Common myeloid progenitor, CD34-positive (primary cell): Measurements from ENCODE around the gene NUDCD3. TPM values are rescaled to one million over a fixed set of nuclear protein-coding genes. Genes with fewer than 3 reads are reported as not detected.

Experiments used
- CTCF ChIA-PET: fragments of 350-600 bp; sonication (Branson Sonifier 250); formaldehyde crosslinking; loops from one replicate; lab custom pipeline; 2021; ENCODE audit warnings: antibody characterized with exemption; lab: Charles Lee
- POLR2A ChIA-PET: fragments of 350-600 bp; sonication (Branson Sonifier 250); formaldehyde crosslinking; loops from one replicate; lab custom pipeline; 2021; ENCODE audit warnings: antibody characterized with exemption; lab: Charles Lee
- DNase-seq, 3 donors: peaks; one replicate each; pipeline versions ENCODE4 v3.0.0 to v3.0.0-alpha.2; 2013
- H3K27ac ChIP-seq, 2 experiments: 1 replicate in 1 of 2; 2 replicates in 1 of 2; pipeline ENCODE4 v1.7.0; 2013; ENCODE audit warnings: inconsistent platforms in 2 of 2, low read length in 2 of 2, mild to moderate bottlenecking in 2 of 2, low read depth in 1 of 2, moderate library complexity in 1 of 2; ENCODE audit not compliant: severe bottlenecking in 2 of 2, insufficient read depth in 1 of 2, poor library complexity in 1 of 2
- H3K27me3 ChIP-seq, 5 experiments: replicated peaks in 2 of 5; 1 replicate in 3 of 5; 2 replicates in 2 of 5; pipeline versions ENCODE4 v1.6.1 to v1.7.0; 2013; ENCODE audit warnings: low read length in 4 of 5, mild to moderate bottlenecking in 2 of 5, moderate library complexity in 2 of 5, inconsistent platforms in 1 of 5; ENCODE audit not compliant: insufficient read depth in 5 of 5, control insufficient read depth in 4 of 5
- H3K36me3 ChIP-seq, 4 experiments: 1 replicate in 2 of 4; 2 replicates in 2 of 4; pipeline versions ENCODE4 v1.6.1 to v1.7.0; 2013; ENCODE audit warnings: low read length in 3 of 4, control low read depth in 1 of 4, mild to moderate bottlenecking in 1 of 4; ENCODE audit not compliant: control insufficient read depth in 4 of 4, insufficient read depth in 4 of 4
- H3K4me1 ChIP-seq, 4 experiments: 1 replicate in 3 of 4; 2 replicates in 1 of 4; pipeline versions ENCODE4 v1.6.1 to v1.7.1; 2013; ENCODE audit warnings: low read length in 3 of 4, mild to moderate bottlenecking in 3 of 4, control low read depth in 1 of 4, inconsistent platforms in 1 of 4, moderate library complexity in 1 of 4; ENCODE audit not compliant: control insufficient read depth in 4 of 4, insufficient read depth in 4 of 4; ENCODE audit errors: control extremely low read depth in 1 of 4
- H3K4me3 ChIP-seq, 7 experiments: 1 replicate in 4 of 7; 2 replicates in 3 of 7; pipeline versions ENCODE4 v1.5.1 to v1.7.0; 2013; ENCODE audit warnings: mild to moderate bottlenecking in 7 of 7, low read length in 6 of 7, moderate library complexity in 6 of 7, inconsistent platforms in 2 of 7, low read depth in 2 of 7, control low read depth in 1 of 7; ENCODE audit not compliant: insufficient read depth in 4 of 7, control insufficient read depth in 1 of 7; ENCODE audit errors: extremely low read depth in 1 of 7
- H3K9me3 ChIP-seq, 5 experiments: 1 replicate in 4 of 5; 2 replicates in 1 of 5; pipeline versions ENCODE4 v1.6.1 to v1.7.1; 2013; ENCODE audit warnings: low read length in 4 of 5, mild to moderate bottlenecking in 2 of 5, inconsistent platforms in 1 of 5, low read depth in 1 of 5, moderate library complexity in 1 of 5; ENCODE audit not compliant: control insufficient read depth in 4 of 5, insufficient read depth in 2 of 5; ENCODE audit errors: control extremely low read depth in 1 of 5
- WGBS: methylation state at CpG from one replicate; pipeline ENCODE4 v1.1.5; 2013; ENCODE audit not compliant: insufficient coverage; 5-methylcytosine and 5-hydroxymethylcytosine counted together
- polyA plus RNA-seq: library from polyadenylated mRNA; unstranded; fragments of 120-200 nt; gene quantifications from one replicate; pipeline ENCODE4 v1.2.1, GENCODE V29; 2013

Gene NUDCD3
- 47.3 TPM for polyA plus RNA-seq

DNA sequence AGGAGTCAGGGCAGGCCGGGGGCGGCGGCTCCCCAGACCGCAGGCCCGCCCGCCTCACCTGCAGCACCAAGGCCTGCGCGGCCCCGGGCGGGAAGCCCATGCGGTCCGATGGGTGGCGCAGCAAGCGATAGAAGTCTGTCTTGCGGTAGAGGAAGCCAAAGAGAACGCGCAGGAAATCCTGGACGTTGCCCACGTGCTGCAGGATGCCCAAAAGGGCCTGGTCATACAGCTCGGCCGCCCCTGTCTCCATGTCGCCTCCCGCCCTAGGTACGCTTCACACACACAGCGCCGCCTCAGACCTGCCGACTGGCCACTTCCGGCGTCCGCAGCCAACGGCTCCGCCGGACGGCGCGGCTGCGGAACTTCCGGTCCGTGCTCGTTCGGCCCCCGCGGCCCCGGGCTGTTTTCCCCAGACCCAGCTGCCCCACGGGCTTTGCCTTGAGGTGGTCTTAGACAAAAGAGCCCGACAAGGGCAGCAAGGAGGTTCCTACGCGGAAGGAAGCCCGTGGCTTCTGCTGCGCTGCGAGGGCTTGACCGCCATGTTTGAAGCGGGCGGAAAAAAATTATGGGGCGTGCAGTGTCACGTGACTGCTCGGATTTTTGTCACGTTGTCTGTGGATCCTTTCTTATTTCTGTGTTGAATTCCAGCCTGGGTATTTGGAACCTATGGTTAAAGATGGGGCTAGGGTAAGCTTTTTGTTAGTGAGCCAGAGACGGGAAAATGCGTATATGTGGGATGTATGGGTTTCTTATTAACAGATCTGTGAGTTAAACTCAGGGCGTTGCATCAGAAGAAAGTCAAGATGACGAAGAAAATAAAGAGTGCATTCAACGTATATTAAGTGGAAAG, at the start of gene NUDCD3:
Gene NUDCD3 (minus strand): TSS at position 308 of the 850 bp plus-strand sequence. CDS start 58 bp downstream, at position 250.
- peak within 1 kb of the TSS; percentile 79 to 98 (median 88) for H3K4me3 ChIP-seq
- H3K27me3 ChIP-seq: peaks cover 0 to 2% (median 0%) of the 10 kb centered on the region in 5 experiments
- under 1% methylated on average over 55 of the region's 63 CpGs for WGBS
- no peaks in the 10 kb centered on the region for H3K9me3 ChIP-seq
- peak within 1 kb of the TSS; percentile 90 to 97 for H3K27ac ChIP-seq
- DNase-seq: peak; percentile 86 to 92 (median 91)
- ChIA-PET POLR2A (interaction anchor here (1.7 kb wide), 1 partner anchor 75 kb away, joined by 7 read pairs; no protein-coding TSS in a partner anchor), CTCF (interaction anchor here (1.4 to 2.9 kb wide), 4 partner anchors 15 to 249 kb away, joined by 4 to 10 read pairs (median 6); no protein-coding TSS in a partner anchor)
- peaks cover 12 to 28% (median 17%) of the 10 kb centered on the region in 4 experiments for H3K4me1 ChIP-seq
- peaks cover 0 to 8% (median 1%) of the 10 kb centered on the region in 4 experiments for H3K36me3 ChIP-seq

DNA sequence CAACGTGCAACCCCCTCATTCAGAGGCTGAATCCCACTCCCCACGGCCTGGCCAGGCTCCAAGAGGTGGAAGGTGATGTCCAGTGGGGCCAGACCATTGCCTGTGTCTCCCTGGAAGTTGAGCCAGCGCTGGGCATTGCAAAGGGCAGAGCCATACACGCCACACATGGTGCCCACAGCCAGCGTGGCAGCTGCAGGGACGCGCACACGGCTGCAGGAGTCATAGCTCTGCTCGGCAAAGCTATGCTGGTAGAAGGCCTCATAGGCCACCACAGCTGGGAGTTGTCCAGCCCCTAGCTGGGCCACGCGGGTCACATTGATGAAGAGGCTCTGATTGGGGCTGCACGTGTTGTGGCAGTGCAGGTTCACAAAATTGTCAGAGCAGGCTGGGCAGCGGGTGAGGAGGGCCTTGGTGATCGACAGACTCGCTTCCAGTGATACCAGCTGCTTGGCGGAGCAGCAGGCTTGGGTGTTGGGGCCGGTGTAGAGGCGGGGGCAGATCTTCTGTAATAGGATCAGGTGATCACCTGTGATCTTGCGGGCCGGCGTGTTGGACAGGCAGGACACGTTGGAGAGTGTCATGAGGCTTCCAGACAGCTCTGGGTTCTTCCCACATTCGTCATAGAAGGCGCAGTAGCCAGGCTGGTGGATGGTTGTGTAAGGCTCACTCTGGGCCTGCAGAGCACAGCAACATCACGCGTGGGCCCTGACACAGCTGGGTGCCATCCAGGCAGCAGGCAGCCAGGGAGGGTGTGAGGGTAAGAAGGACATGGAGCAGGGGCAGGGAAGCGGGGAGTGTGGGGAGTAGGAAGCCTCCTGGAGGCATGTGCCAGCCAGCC, 49.4 kb upstream of the NUDCD3 start:
- DNase-seq: no peak
- no peaks in the 10 kb centered on the region for H3K27me3 ChIP-seq
- CTCF ChIA-PET: interaction anchor here (0.8 kb wide), 2 partner anchors 16 to 192 kb away, joined by 3 read pairs; no protein-coding TSS in a partner anchor
- POLR2A ChIA-PET: interaction anchor here (1.0 kb wide), 1 partner anchor 27 kb away, joined by 3 read pairs; no protein-coding TSS in a partner anchor
- H3K4me3 ChIP-seq: no peak overlapping the region
- 97% methylated on average over 25 of the region's 27 CpGs for WGBS
- H3K36me3 ChIP-seq: no peaks in the 10 kb centered on the region
- no peaks in the 10 kb centered on the region for H3K9me3 ChIP-seq
- no peaks in the 10 kb centered on the region for H3K4me1 ChIP-seq
- H3K27ac ChIP-seq: no peak overlapping the region

DNA sequence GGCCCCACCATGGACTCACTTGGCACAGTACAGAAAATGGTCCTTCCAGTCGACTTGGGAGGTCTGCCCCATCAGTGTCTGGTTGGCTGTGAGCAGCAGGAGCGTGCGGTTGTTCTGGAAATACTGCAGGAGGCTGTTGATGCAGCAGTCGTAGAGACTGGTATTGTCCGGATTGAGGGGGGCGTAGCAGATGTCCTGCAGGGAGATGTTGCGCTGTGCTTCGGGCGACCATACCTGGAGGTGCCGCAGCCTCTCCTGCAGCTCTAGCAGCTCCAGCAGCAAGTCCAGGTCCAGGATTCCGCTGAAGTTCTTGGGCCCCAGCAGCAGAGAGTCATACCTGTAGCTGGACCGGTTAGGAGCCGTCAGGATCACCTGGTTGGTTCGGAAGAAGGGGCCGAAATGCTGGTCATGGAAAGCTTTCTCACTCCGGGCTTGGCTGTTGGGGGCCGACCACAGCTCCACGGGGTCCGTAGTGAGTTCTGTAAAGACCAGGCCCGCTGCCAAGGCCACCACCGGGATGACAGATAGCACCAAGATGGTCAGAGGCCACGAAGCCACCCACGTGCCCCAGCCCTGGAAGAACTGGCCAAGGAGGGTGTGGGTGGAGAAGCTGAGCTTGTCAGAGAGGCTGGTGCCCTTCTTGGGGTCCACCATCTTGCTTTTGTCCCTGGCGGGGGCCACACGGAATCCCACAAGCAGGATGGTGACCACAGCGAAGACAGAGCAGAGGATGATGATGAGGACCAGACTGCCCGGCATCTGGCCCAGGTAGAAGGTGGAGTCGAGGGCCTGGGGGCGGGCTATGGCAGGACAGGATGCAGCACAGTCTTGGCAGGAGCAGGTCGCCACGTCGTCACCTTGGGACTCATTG, 48.6 kb upstream of the NUDCD3 start:
- Histone ChIP-seq H3K9me3 (no peaks in the 10 kb centered on the region), H3K27ac (no peak overlapping the region), H3K36me3 (no peaks in the 10 kb centered on the region), H3K4me3 (no peak overlapping the region), H3K27me3 (no peaks in the 10 kb centered on the region), H3K4me1 (no peaks in the 10 kb centered on the region)
- ChIA-PET CTCF (interaction anchor here (0.8 kb wide), 1 partner anchor 17 kb away, joined by 3 read pairs; no protein-coding TSS in a partner anchor), POLR2A (interaction anchor here (1.0 kb wide), 1 partner anchor 28 kb away, joined by 3 read pairs; no protein-coding TSS in a partner anchor)
- WGBS: 96% methylated on average over 29 of the region's 32 CpGs
- DNase-seq: no peak

DNA sequence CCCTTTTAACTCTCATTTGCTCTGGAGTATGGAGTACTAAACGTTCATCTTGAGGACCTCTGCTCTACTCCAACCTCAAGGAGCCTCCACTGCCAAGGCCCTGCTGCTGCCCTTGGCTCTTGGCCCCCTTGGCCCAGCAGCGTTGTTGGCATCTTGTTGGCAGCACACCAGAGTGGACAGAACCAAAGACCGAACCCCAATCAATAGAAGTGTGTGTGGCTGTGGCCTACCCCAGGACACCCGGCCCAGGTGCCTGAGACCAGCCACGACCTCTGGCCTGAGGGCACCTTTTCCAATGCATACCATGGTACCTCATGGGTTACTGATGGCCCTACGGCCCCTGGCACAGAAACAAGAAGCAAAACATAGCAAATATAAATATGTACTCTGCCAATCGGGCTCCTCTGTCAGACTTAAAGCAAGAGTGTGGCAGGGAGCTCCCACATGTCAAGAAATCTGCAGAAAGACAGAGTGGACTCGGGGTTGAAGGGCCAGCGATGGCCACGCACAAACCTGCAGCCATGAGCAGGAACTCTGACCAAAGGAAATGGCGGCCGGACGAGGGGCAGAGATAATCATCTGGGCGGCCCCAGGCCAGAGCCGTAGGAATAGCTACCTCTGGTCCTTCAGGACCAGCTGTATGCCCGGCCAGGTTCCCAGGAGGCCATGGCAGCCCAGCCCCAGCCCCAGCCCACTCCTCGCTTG, 47.8 kb upstream of the NUDCD3 start:
- DNase-seq: no peak
- 97% methylated on average over 15 of the region's 17 CpGs for WGBS
- H3K27me3 ChIP-seq: no peaks in the 10 kb centered on the region
- CTCF ChIA-PET: no interaction called here
- H3K36me3 ChIP-seq: no peaks in the 10 kb centered on the region
- H3K4me3 ChIP-seq: no peak overlapping the region
- no peak overlapping the region for H3K27ac ChIP-seq
- POLR2A ChIA-PET: interaction anchor here (0.6 kb wide), 1 partner anchor 14 kb away, joined by 5 read pairs; no protein-coding TSS in a partner anchor
- no peaks in the 10 kb centered on the region for H3K4me1 ChIP-seq
- no peaks in the 10 kb centered on the region for H3K9me3 ChIP-seq

DNA sequence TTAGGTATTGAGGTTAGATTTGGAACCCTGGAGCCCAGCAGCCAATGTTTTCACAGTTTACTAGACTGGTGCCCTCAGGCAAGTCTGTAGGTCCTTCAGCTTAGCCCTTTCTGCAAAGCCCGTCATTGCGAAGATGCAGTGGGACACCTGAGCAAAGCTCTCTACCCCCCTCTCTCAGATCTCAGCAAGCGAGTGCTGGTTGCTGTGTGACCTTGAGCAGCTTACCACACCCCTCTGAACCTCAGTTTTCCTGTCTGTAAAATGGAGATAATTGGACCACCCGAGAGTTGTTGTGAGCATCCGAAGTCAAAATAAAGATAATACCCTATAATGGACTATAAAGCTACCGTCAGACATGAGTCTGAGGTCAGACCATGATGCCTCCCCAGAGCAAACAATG, 47.0 kb upstream of the NUDCD3 start:
- no peak overlapping the region for H3K4me3 ChIP-seq
- H3K27me3 ChIP-seq: no peaks in the 10 kb centered on the region
- 97% methylated on average over 6 of the region's 6 CpGs for WGBS
- H3K4me1 ChIP-seq: no peaks in the 10 kb centered on the region
- H3K27ac ChIP-seq: no peak overlapping the region
- CTCF ChIA-PET: interaction anchor here (1.0 to 3.6 kb wide), 2 partner anchors 22 to 28 kb away, joined by 3 to 14 read pairs; no protein-coding TSS in a partner anchor
- no peaks in the 10 kb centered on the region for H3K36me3 ChIP-seq
- POLR2A ChIA-PET: interaction anchor here (0.6 kb wide), 1 partner anchor 13 kb away, joined by 5 read pairs; no protein-coding TSS in a partner anchor
- no peak for DNase-seq
- H3K9me3 ChIP-seq: no peaks in the 10 kb centered on the region

DNA sequence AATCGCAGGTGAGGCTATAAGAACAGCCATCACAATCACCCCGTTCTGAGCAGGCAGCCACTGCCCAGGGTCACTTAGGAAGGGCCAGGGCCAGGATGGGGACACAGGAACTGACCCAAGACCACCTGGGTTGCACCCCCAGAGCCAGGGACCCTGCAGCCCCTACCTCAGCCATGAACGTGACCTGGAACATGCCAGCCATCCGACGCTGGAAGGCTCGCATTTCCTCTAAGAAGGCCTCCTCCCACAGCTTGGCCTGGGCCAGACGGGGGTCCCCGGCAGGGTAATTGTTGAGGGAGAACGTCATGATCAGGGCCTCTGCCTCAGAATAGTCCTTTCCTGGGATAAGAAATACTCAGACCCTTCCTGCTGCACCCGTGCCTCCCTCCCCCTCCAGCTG, 45.6 kb upstream of the NUDCD3 start:
- DNase-seq: no peak
- H3K36me3 ChIP-seq: no peaks in the 10 kb centered on the region
- no peak overlapping the region for H3K4me3 ChIP-seq
- H3K4me1 ChIP-seq: no peaks in the 10 kb centered on the region
- H3K27ac ChIP-seq: no peak overlapping the region
- ChIA-PET CTCF (interaction anchor here (1.6 to 3.6 kb wide), 2 partner anchors 12 to 29 kb away, joined by 5 to 14 read pairs; no protein-coding TSS in a partner anchor), POLR2A (no interaction called here)
- H3K27me3 ChIP-seq: no peaks in the 10 kb centered on the region
- WGBS: 93% methylated on average over 9 of the region's 10 CpGs
- H3K9me3 ChIP-seq: no peaks in the 10 kb centered on the region
